Effector CD4-positive, alpha-beta T cell (primary cell): ENCODE results near the gene TAF5.
"Not testable (repeated sequence)": the region's sequence is repeated elsewhere in the genome, so short reads cannot be mapped to it uniquely, and the experiment has no call there.

ENCODE experiments used
- DNase-seq: peaks from one replicate; pipeline ENCODE4 v3.0.0-alpha.2; 2020
- total RNA-seq: gene quantifications from one replicate; lab custom pipeline; 2026; lab: John Stamatoyannopoulos, UW

Gene TAF5
- total RNA-seq: 38.5 reads per million, percentile 62 among the genes with 10 or more reads in this experiment

GRCh38 chr10:103367782-103368518, at the start of gene TAF5:
TAF5 (plus strand) TSS chr10:103367976; CDS start chr10:103367990, 14 bp downstream.
- peak; percentile 86 for DNase-seq

DNA sequence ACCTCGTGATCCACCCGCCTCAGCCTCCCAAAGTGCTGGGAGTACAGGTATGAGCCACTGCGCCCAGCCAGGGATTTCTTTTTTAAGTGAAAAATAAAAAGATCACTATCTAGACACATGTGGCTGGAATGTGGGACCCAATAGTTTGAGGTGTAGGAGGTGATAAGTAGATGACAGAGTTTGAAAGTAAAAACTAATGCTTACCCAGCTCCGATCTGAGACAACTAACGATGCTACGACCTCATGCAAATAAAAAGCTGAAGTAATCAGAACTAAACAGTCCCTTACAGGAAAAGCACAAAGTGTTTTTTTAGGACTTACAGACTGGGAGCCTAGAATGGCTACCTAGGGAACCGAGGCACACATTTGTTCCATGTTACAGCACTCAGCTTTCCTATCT, 39.9 kb upstream of the TAF5 start:
- no peak for DNase-seq

DNA sequence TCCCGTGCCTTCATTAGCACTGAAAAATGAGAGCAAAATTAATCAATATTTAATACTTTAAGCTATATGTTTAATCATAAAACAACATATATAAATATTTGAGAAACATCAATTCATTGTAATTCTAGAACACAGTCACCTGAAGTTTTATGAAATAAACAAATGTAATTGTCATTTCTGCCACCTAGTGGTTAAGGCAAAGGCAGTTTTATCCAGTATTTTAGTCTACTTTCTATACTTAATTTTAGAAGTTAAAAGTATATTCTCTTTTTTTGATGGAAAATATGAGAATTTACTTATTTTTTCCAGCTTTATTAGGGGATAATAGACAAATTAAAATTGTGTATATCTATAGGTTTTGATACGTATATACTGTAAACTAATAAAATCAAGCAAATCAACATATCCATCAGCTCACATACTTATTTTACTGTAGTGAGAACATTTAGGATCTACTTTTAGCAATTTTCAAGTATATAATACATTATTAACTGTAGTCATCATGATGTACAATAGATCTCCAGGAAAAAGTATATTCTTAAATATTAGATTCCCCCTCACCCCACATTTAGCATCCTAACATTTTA, 33.7 kb upstream of the TAF5 start:
- no peak for DNase-seq

DNA sequence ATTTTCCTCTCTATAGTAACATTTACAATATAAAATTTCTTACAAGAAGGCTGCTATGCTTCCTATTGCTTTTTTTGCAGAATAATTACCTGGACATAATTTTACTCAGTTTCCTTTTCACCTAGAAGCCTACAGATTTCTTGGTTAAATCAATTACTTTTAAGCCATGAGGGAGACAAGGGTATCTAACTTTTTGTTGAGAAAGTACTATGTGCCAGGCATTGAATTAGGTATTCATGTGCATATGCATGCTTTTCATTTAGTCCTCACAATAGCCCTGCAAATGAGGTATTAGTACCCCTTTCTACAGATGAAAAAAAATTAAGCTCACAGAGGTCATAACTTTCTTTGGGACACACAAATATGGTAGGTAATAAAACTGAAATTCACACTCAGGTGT, 33.2 kb upstream of the TAF5 start:
- DNase-seq: no peak

DNA sequence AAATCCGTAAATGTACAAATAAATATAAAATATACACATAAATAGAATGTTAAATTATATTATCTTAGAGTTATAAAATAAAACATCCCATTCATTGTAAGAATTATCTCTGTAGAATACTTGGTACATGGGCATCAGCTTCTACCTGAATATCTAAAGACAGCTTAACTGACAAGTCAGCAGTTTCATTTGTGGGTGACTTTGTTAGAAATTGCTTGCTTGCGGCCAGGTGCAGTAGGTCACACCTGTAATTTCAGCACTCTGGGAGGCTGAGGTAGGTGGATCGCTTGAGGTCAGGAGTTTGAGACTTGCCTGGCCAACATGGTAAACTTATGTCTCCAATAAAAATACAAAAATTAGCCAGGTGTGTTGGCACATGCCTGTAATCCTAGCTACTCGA, 31.4 kb upstream of the TAF5 start:
- no peak for DNase-seq

GRCh38 chr10:103350175-103350516, 17.6 kb upstream of the TAF5 start:
- DNase-seq: no peak

- DNase-seq: peak; percentile 50
Measured at GRCh38 chr10:103350517-103351260, 17.1 kb upstream of the TAF5 start, which contains the start of gene PCGF6. PCGF6 (minus strand) TSS chr10:103351140; CDS start chr10:103351066, 74 bp downstream.

DNA sequence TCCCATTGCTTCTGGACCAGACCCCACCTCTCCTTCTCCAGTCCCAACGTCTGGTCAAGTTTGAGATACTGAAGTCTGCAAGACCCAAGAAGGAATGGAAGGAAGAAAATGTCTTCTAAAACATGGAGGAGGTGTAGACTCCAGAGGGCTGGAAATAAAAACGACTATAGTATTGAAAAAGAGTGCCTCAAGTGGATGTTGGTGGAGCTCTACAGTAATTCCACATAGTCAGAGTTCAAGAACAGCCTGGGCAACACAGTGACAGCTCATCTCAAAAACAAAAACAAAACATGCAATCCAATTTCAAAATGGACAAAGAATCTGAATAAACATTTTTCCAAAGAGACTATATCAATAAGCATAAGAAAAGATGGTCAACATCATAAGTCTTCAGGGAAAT, 14.5 kb upstream of the TAF5 start:
- no peak for DNase-seq

GRCh38 chr10:103354567-103354966, 13.2 kb upstream of the TAF5 start:
- DNase-seq: not testable (repeated sequence)

DNA sequence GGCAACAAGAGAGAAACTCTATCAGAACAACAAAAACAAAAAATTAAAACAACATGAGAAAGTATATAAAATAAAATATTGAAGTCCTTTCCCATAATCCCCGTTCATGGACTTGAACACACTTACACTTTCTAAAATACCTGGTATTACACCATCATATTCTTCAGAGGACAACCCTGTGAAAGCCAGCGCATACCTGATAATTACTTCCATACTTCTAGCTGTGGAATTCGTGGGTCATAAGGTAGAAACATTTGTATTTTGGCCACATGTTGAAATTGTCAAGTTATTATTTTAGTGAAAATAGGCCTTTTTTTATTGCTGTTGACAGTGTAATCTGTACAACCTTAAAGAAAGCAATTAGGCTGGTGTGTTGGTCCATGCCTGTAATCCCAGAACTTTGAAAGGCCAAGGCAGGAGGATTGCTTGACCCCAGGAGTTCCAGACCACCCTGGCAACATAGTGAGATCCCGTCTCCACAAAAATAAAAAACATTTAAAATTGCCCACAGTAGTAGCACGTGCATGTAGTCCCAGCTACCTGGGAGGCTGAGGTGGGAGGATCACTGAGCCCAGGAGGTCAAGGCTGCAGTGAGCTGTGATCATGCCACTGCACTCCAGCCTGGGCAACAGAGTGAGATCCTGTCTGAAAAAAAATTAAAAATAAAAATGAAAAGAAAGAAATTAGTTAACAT, 11.7 kb upstream of the TAF5 start:
- DNase-seq: no peak

DNA sequence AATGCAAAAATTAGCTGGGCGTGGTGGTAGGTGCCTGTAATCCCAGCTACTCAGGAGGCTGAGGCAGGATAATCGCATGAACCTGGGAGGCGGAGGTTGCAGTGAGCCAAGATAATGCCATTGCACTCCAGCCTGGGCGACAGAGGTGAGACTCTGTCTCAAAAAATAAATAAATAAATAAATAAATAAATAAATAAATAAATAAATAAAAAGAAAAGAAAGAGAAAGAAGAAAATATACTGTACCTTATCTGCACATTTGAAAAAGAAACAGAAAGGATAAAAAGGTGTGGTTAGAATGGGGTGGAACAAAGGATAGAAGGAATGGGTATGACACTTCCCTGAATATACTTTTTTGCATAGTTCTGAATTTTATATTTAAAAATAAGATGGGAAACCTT, 8.3 kb upstream of the TAF5 start:
- not testable (repeated sequence) for DNase-seq

DNA sequence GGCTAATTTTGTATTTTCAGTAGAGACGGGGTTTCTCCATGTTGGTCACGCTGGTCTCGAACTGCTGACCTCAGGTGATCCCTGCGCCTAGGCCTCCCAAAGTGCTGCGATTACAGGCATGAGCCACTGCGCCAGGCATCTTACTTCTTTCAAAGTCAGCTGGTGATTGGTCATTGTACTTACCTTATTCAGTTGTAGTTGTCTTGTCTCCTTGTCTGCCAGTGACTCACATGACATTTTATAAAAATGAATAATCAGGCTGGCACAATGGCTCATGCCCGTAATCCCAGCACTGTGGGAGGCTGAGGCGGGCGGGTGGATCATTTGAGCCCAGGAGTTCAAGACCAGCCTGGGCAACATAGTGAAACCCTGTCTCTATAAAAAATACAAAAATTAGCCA, 7.0 kb upstream of the TAF5 start:
- not testable (repeated sequence) for DNase-seq

DNA sequence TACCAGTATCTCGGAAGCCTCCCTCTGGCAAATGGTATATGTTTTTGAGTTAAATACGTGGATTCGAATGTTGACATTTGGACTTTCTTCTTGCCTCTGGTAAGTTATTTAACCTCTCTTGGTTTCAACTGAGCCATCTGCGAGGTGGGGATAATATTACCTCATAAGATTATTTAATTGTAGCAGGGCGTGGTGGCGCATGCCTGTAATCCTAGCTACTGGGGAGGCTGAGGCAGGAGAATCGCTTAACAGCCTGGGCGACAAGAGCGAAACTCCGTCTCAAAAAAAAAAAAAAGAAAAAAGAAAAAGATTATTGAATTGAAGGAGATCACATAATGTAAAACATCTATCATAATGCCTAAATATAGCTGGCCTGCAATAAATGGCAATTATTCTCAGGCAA, 396 bp upstream of the TAF5 start:
- DNase-seq: no peak

DNA sequence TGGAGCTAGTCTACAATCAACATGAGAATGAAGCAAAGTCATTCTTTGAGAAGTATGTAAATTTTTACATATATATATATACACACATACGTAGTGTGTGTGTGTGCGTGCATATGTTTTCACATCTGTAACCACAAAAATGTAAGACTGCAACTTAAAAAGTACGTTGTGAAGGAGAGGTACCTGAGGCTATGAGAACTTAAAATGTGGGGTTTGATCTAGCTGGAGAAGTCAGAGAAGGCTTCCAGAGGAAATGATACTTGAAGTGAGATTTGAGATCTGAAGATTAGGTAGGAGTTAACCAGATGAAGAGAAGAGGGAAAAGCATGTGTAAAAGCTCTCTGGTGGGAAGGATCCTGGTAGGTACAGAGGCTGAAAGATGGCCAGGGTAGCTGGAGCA, 5.8 kb downstream of the TAF5 start:
- DNase-seq: no peak

GRCh38 chr10:103374263-103374662, 6.5 kb downstream of the TAF5 start:
- no peak for DNase-seq

- no peak for DNase-seq
Measured at GRCh38 chr10:103382769-103383168, 15.0 kb downstream of the TAF5 start.

DNA sequence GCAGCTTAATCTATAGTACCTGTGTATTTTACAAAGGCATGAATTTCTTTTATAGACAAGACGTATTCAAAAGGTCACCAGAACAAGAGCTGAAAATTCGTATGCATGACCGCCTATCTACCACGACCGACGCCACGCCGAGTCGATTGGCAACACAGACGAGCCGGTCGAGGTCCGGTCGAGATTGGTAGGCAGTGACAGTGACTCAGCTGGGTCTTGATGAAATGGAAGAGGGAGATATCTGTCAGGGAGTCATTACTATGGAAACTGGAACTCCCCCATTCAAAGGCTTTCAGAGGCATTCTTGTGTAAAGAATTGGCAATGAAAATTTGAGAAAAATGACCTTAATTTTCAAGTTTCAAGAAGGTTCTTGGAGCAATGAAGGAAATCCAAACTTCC, 26.4 kb downstream of the TAF5 start:
- no peak for DNase-seq

- DNase-seq: no peak
Measured at GRCh38 chr10:103395754-103396066, 27.9 kb downstream of the TAF5 start.

DNA sequence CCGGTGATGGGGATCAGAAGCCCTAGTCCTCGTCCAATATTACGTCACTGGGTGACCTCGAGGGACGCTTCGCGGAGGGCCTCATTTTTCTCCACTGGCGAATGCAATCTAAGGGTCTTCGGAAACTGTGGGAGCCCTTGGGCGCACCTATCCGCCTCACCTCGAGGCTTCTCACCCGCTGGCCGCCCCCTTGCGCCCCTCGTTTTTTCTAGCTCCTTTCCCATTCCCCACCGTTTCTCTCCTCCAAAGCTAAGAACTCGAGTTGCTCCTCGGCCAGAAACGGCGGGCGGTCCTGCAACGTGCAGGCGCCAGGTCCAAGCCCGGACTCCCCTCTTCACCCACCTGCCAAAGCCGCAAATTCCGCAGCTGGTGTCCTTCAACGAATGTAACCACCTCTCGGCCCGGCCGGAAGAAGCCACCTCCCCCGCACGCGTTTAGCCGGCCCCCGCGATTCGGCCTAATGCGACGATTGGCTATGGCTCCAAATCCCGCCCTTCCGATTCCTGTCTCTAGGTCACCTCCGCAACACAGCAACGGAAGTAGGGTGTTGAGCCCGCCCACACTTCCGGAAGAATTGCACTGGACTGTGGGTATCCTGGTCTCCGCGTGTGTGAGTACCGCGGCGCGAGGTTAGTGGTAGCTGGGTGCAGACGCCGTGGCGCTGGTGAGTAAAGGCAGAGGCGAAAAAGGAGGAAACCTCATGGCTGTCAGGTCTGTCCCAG, 28.5 kb downstream of the TAF5 start, which contains the start of the genes ATP5MK and PDCD11:
ATP5MK (minus strand) TSS at position 409 of the 722 bp plus-strand sequence. CDS start 4,018 bp downstream, outside the sequence.
PDCD11 (plus strand) TSS at position 560 of the 722 bp plus-strand sequence. CDS start 1,801 bp downstream, outside the sequence.
- DNase-seq: peak; percentile 92

- DNase-seq: no peak
Measured at GRCh38 chr10:103396789-103397087, 29.0 kb downstream of the TAF5 start.

DNA sequence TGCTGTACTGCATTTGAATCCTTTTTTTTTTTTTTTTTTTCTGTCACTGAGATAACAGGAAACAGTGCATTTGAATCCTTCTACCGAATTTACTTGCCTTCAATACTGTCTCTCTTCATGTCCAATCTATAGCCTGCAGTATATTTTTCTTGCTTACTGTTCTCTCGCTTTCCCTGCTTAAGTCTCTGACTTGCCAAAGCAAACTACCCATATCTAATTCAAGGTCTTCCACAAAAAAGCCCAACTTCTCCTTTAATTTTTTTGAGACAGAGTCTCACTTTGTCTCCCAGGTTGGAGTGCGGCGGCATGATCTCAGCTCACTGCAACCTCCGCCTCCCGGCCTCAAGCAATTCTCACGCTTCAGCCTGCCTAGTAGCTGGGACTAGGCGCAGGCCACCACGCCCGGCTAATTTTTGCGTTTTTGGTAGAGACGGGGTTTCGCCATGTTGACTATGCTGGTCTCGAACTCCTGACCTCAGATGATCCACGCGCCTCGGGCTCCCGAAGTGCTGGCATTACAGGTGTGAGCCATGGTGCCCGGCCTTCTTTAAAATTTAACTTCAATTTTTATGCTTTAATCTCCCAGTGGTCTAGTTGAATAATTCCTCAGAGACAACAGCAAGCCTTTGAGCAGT, 29.5 kb downstream of the TAF5 start:
- no peak for DNase-seq

DNA sequence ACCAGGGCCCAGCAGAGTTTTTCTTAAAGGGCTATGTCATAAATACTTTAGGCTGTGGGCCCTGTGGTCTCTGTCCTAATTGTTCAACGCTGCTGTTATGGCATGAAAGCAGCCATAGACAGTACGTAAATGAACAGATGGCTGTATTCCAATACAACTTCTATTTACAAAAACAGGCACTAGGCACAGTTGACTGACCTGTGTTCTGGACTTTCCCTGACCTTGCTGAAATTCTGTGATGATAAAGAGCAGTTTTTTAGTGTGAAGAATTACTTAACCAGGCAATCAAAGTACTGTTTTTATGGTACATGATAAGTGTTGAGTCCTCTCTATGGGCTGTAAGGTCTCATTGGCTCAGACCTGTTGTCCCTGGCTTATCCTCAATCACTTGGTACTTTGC, 45.8 kb downstream of the TAF5 start:
- no peak for DNase-seq
